HuH-7.5 (cell line): ENCODE data around the gene TSPEAR.

ENCODE experiments used
- DNase-seq: peaks from one replicate; pipeline ENCODE4 v3.0.0; 2011; ENCODE audit warnings: low spot score

TSPEAR gene

DNA sequence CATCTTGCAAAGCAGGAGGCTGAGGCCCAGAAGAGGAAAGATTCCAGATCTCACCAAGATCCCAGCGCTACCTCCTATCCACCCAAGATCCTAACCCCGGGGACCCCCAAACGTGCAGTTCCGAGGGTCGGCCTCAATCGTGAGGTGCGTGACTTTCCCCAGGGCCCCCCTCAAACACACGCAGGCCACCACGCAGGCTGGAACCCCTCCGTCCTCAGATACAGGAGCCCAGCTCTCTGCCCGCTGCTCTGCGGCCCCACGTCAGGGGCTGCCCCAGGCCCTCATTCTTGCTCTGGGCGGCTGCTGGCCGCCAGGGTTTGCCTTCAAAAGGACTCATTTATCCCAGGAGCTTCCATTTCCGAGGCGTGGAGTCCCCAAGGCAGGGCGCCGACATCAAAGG, 211.3 kb downstream of the TSPEAR start:
- no peak for DNase-seq

DNA sequence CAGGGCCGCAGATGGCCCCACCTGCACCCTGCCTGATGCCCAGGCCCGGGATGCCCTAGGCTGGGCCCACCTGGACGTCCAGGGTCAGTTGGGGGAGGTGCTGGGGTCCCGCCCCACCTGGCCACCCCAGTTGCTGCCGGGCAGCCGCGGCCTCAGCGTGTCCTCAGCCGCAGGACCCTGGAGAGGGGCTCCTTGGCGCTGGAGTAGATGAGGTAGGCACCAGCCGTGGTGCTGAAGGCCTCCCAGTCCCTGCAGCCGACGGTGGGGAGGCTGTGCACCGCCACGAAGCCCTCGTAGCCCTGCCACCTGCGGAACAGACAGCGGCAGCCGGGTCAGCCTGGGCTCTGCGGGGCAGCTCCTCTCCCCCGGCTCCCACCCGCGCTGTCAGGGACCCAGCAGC, 211.7 kb downstream of the TSPEAR start:
- no peak for DNase-seq

DNA sequence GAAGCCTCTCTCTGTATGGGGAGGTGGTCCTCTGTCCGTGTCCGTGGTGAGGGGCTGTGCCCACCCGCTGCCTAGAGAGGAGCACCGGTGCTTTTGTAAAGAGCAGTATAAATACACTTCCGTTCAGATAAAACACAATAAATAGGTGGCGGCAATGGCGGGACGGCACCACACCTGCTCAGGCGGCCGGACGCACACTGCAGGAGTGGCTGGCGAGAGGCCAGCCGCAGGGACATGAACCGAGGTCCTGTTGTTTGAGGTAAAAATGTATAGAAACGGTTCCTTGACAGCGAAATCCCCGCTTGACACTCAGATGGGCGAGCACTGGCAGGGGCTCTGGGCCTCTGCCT, 212.2 kb downstream of the TSPEAR start:
- DNase-seq: no peak

DNA sequence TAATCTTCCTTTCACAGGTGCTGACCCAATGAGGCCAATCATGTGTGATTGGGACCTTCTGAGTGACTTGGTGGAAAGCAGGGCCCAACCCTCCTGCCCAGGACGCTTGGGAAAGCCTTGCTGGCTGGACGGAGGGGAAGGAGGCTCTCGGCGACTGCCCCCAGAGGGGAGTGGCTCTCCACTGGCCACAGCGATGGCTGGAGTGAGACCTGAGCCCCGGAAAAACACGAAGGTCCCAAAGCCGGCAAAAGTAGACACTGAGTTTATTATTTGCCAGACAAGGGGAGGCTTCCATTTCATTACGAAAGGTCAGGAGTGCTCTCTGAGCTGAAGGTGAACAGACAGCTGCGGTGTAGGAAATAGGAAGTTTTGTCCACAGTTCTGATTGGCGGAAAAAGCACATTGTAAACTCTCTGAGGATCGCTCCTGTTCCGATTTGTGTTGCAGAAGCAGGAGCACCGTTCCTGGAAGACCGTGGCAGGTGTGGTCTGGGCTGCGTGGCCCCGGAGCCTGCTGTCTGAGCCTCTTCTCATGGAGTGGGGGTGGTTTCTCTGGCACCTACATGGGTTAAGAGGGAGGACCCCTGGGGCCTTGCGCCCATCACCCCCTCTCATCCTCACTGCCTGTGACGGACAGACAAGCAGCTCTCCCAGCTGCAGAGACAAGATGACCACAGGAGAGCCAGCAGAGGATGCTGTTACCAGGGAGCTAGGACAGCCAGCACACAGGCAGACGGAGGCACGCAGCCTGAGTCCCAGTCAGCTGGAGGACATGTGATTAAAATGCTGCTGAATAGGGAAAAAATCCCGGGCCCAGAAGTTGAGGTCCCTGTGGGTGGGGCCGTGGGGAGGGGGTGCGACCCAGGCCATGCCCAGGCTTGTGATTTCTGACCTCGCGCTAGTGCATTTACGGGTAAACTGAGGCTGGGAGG, 212.8 kb downstream of the TSPEAR start:
- DNase-seq: no peak

DNA sequence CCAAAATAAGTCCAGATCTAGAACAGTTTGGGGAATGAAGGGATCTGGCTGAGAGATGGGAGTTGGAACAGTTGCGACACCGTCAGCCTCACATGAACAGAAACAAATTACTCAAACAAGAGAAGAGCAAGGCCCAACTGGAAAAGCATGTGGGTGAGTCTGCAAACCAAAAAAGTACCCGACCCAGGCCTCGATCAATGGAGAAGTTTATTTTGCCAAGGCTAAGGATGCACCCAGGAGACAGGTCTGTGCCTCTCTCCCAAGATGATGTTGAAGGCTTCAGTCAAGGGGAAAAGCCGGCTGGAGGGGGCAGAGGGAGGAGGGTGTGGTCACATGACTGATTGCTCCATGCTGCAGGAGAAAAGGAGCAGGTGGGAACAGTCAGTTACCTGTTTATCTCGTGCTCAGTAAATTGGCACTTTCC, 213.7 kb downstream of the TSPEAR start:
- DNase-seq: no peak

DNA sequence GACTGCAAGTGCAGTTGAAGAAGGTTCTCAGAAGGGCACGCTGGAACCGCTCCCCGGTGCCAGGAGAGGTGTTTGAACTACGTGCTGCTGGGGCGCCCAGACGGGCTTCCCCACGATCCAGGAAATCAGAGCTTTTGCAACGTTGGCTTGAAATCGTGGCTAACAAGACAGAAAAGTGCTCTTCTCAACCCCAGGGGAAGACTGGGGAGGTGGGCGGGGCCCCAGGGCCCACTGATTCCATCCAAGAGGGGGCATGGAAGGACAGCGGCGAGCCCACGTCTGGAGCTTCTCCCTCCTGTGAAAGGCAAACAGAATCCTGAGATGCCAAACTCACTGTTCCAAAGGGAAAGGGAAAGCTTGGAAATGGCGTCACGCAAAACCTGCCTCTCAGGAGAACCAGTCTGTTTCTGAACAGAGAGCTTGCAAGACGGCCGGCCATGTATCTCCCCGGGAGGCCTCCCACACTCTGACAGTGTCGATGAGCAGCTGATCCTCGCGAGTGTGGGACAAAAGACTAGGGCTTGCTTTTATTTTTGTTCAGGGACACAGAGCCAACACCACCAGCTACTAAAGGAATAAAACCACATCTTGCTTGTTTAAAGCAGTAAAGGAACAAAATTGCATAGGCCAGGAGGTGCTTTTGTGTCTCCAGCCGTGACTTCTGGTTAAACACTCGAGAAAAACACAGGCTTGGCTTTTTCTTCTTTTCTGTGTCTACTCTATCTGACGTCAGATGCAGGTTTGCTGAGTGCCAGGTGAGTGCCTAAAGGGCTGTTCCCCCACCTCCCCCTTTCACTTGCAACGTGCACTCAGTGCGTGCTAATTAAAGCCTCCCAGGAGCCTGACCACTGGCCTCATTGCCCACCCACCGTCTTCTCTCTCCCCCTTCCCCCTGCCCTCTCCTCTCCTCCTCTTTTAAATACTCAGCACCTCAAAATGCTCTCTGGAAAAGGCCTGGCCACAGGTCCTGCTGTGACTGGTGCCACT, 214.5 kb downstream of the TSPEAR start:
- no peak for DNase-seq

DNA sequence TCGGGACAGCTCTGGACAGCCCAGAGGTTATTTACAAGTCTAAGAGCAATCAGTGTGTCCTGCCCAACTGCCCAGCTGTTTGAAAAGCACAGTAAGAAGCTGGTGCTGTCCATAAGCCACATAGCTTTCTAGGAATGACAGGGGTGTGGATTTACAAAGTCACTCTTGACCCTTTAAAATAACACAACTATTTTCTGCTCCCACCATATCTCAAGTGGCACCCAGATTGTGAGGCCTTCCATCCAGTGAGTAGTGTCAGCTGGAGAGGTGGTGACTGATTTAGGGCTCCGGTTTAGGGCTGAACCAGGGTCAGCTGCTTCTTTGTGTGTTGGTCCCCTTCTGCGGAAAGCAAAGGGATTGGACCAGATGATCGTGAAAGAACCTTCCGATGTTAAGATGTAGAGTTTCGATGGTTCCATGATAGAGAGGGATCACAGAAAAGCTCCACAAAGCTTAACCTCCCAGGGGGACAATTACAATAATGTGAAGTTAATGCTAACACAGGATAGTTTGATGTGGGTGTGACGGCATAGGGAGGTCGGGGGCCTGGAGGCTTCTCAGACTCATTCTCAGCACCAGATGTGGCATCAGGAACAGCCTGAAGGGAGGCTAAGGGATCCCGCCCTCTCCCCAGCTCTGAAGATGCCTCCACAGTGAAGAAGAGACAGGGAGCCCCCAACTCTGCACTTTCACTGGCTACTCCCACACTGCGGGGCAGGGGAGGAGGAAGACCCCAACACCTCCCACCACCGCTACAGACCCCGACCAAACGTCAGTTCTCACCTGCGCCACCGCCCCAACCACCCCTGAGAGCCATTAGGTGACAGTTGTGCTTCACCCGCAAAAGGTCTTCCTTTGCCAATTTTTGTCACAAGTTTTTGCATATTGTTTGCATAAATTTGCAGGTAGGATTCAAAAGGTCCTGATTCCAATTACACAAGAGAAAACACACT, 215.5 kb downstream of the TSPEAR start:
- no peak for DNase-seq

DNA sequence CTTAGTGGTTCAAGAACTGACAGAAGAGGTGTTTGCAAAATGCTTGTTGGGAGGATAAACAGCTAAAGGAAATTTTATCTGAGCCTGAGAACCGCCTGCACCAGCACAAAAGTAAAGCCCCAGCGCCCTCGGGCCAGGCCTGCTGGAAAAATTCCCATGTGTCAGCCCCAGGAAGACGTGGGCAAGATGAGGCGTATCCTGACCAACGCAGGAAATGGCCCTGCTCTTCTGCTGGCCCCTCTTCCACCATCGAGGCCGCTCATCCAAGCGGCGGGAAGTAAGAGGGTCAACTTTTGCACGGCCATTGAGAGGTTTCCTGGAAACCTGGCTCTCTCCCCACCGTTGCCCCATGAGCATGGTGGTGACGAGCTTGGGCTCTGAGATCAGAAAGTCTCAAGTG, 216.4 kb downstream of the TSPEAR start:
- DNase-seq: no peak

DNA sequence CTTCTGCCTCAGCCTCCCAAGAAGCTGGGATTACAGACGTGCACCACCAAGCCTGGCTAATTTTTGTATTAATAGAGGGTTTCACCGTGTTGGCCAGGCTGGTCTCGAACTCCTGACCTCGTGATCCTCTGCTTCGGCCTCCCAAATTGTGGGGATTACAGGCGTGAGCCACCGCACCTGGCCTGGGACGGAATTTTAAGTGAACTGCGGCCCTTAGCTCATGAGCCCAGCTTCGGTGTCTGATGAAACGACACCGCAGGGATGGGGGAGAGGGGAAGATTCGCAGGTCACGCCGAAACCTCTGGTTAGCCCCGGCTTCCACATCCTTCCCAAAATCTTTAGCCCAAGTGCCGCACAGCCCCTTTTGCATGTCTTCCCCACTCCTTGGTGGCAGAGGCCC, 217.0 kb downstream of the TSPEAR start:
- DNase-seq: no peak

DNA sequence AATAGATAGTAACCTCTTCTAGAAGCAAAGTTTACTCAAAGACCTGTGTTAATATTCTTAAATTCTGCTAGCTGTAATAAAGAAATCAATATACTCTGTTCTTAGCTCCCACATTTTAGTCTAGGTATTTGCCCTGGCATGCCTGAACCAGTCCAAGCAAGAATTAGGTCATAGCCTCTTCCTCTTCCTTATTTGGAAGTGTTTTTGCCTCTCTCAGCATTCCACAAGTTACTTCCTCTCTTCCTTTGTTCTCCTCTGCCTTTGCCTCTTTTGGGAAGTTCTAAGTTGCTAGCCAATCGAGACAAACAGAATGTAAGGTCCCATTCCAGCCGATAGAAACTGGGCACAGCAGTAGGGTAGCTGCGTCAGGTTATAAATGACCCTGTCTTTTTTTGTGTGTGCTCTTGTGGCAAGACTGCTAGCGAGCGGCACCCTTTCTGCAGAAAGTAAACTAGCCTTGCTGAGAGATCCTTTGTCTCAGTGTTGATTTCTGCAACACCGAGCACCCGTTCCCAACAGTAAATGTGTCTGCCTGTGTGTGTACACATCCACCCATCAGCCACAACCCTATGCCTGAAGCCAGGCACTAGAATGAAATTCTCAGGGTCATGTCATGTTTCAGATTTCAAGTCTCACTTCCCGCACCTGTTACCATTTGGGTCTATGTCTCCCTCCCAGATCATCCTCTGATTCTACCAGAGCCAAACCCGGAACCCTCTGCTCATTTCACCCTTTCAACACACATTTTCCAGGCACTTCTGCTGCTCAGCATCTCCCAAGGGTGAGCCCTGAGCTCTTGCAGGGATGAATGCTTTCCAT, 218.6 kb downstream of the TSPEAR start:
- DNase-seq: no peak

DNA sequence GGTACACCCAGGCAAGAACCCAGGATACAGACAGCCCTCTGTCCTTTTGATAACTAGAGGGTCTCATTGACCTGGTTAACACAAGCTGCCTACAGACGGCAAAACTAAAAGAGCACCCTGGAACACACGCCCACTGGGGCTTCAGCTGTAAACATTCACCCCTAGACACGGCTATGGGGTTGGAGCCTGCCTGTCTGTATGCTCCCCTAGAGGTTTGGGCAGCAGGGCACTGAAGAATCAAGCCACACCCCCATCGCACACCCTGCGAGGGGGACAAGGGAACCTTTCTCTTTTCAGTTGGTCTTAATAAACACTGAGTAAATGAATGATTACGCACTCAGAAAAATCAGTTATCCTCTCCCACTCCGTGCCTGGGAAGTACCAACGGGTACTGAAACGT, 220.6 kb downstream of the TSPEAR start:
- no peak for DNase-seq

DNA sequence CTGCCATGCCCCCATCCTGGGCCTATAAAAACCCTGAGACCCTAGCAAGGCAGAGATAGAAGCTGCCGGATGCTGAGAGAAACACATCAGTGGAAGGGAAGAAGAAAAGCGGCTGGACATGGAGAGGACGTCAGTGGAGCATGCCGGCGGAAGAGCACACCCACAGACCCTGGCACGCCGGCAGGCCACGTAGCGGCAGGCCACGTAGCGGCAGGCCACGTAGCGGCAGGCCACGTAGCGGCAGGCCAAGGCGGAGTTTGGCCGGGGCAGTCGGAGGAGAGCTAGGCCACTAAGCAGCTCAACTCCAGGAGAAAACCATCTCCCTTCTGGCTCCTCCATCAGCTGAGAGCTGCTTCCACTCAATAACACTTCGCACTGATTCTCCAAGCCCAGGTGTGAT, 221.0 kb downstream of the TSPEAR start:
- no peak for DNase-seq

DNA sequence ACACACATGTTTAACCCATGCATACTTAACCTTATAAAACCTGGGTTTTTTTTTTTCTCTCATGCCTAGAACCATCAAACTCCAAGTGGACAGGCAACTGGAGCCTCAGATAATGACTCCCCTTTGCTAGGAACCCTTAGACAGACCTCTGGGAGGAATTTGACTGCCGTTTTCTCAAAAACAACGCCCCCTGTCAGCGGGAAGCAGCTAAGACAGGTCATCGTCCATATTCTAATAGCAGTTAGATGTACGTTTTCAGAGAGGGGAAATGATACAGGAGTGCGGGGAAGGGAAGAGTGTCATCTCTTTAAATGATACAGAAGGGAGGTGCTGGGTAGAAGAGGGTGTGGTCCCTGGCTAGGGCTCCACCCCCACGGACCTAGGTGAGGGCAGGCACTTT, 221.4 kb downstream of the TSPEAR start:
- DNase-seq: no peak

DNA sequence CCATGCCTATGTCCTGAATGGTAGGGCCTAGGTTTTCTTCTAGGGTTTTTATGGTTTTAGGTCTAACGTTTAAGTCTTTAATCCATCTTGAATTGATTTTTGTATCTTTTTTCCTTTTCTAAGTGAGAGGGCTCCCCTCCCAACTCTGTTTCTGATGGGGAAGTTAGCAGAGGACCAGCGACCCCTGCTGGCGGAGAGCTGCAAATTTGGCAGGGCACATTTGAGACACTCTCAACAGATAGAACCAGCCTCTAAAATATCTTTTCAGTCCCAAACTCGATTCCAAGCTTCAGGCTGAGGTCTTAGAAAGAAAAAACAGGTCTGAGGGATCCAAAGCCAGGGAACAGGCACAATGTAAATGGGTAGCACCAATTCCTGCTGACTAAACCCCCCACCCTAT, 223.5 kb downstream of the TSPEAR start:
- DNase-seq: no peak

DNA sequence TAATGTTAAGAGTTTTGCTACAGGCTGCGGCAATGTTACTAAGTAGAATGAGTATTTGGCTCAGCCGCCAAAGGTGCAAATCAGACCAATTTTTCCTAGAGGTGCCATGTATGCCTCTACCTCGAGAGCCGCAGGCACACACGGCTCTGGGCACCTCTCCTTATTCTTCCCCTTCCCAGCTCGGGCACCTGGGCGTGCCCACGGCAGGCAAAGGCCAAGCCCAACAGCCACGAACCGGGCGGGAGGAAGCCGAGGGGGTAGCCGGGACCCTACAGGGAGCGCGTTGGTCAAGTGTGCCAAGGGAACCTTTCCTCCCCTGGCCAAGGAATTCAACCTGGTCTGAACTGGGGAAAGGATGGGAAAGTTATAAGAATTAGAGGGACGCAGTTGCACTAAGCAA, 225.1 kb downstream of the TSPEAR start:
- DNase-seq: no peak

DNA sequence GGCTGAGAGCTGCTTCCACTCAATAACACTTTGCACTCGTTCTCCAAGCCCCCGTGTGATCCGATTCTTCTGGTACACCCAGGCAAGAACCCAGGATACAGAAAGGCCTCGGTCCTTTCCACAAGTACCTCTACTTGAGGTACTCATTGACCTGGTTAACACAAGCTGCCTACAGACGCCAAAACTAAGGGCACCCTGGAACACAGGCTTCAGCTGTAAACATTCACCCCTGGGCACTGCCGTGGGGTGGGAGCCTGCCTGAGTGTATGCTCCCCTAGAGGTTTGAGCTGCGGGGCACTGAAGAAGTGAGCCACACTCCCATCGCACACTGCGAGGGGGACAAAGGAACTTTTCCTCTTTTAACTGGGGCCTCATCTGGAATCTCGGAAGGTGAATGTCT, 225.6 kb downstream of the TSPEAR start:
- no peak for DNase-seq

DNA sequence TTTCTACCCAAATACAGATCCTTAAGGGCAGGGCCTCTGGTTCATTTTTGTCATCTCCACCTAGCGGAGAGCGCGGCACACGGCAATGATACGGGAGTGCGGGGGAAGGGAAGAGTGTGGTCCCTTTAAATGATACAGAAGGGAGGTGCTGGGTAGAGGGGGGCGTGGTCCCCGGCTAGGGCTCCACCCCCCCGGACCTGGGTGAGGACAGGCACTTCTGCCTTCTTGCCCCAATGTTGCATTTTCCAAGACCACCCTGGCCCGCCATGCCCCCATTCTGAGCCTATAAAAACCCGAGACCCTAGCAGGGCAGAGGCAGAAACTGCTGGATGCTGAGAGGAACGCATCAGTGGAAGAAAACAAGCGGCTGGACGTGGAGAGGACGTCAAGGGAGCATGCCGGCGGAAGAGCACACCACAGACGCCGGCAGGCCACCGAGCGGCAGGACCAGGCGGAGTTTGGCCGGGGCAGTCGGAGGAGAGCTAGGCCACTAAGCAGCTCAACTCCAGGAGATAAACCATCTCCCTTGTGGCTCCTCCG, 226.0 kb downstream of the TSPEAR start:
- DNase-seq: no peak

DNA sequence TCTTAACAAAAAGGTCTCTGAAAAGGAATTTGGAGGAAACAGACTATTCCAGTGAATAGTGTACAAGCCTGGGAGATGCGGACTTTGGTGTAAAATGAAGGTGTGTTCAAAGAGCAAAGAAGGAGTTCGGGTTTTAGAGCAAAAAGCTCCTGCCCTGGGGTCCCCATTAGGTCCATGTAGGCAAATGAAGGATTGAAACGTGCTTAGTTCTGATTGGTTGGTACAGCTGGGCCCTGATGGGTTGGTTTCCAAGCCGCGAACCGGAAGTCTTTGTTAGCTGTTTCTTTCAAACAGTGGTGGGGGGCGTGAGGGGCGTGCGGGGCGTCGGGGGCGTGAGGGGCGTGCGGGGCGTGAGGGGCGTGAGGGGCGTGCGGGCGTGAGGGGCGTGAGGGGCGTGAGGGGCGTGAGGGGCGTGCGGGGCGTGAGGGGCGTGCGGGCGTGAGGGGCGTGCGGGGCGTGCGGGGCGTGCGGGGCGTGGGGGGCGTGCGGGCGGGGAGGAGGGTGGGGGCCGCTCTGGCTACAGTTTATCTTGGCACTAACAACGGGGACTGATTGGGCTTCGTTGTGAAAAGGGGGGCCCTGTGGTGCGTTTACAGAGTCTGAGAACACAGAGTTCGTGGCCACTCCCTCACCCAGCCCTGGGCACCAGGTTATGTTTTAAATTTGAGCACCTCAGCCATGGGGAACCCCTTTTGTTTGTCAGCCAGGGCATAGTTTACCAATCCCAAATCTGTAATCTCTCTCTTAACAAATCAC, 226.7 kb downstream of the TSPEAR start:
- DNase-seq: no peak

DNA sequence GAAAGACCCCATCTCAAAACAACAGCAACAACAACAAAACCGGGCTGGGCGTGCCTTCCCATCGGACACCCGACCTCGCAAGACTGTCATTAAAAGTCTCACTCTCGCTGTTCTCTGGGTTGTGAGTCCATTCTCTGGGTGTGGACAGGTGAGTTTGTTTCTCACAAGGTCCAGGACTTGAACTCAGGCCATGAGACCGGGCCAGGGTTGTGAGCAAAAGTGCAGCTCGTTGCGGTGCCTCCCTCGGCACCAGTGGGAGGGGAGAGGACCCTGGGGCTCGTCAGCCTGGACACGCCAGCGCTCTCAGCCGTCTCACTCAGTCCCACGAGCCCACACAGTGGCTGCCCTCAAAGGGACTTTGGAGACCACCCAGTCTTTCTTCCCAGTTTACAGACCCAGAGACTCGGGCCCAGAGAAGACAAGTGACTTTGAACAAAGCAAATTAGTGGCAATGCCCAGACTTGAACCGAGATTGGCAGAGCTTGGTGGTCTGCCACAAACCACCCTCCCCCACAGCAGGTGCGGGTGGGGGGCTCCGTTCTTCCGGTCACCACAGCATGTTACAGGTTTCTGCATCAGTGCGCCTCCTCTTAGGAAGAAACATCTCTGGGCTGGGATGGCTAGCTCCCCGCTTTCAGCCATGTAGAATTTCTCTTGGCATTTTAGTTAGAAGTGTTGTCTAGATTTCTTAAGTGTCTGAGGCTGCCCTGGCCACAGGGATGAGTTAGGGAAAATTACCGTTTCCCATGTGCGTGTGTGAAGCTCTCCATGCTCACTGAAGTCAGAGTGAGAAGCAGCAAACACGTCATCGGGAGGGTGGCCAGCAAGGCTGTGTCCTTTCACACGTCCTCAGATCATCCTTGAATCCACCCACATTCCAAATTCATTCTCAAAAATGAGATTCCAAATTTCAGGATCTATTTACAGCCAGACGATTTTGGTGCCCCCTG, 227.8 kb downstream of the TSPEAR start:
- no peak for DNase-seq
